ENCODE results near the gene RSF1.
A peak's percentile ranks its signal among the peaks of the same experiment; 100 is the strongest.
"Not testable (repeated sequence)": the region's sequence is repeated elsewhere in the genome, so short reads cannot be mapped to it uniquely, and the experiment has no call there.

The RSF1 gene

GRCh38 chr11:77820565-77821348 is at the start of gene RSF1, which contains the start of gene AAMDC:
RSF1 (minus strand) TSS chr11:77820722; CDS start chr11:77820714, 8 bp downstream.
AAMDC (plus strand) TSS chr11:77821144; CDS start chr11:77842497, 21,353 bp downstream.
- DNase-seq (ENCODE audit: low read depth, low spot score), result peak; percentile 94

GRCh38 chr11:77868744-77869143 is 48.2 kb upstream of the RSF1 start:
- no peak for DNase-seq (ENCODE audit: low read depth, low spot score)

- no peak for DNase-seq (ENCODE audit: low read depth, low spot score)
Observed at GRCh38 chr11:77866336-77866735, 45.8 kb upstream of the RSF1 start.

GRCh38 chr11:77865805-77866204 is 45.3 kb upstream of the RSF1 start:
- no peak for DNase-seq (ENCODE audit: low read depth, low spot score)

GRCh38 chr11:77861444-77861843 is 40.9 kb upstream of the RSF1 start:
- not testable (repeated sequence) for DNase-seq (ENCODE audit: low read depth, low spot score)

- not testable (repeated sequence) for DNase-seq (ENCODE audit: low read depth, low spot score)
Observed at GRCh38 chr11:77857906-77858457, 37.5 kb upstream of the RSF1 start.

GRCh38 chr11:77854838-77855237 is 34.3 kb upstream of the RSF1 start:
- DNase-seq (ENCODE audit: low read depth, low spot score), result no peak

- no peak for DNase-seq (ENCODE audit: low read depth, low spot score)
Observed at GRCh38 chr11:77851503-77851902, 31.0 kb upstream of the RSF1 start.

GRCh38 chr11:77843700-77844099 is 23.2 kb upstream of the RSF1 start:
- DNase-seq (ENCODE audit: low read depth, low spot score), result not testable (repeated sequence)

- no peak for DNase-seq (ENCODE audit: low read depth, low spot score)
Observed at GRCh38 chr11:77842441-77843121, 22.1 kb upstream of the RSF1 start.

GRCh38 chr11:77833302-77833701 is 12.8 kb upstream of the RSF1 start:
- DNase-seq (ENCODE audit: low read depth, low spot score), result no peak

GRCh38 chr11:77828926-77829325 is 8.4 kb upstream of the RSF1 start:
- no peak for DNase-seq (ENCODE audit: low read depth, low spot score)

- DNase-seq (ENCODE audit: low read depth, low spot score), result no peak
Observed at GRCh38 chr11:77823775-77824174, 3.3 kb upstream of the RSF1 start.

- DNase-seq (ENCODE audit: low read depth, low spot score), result not testable (repeated sequence)
Observed at GRCh38 chr11:77822126-77822525, 1.6 kb upstream of the RSF1 start.

- no peak for DNase-seq (ENCODE audit: low read depth, low spot score)
Observed at GRCh38 chr11:77821349-77821851, 878 bp upstream of the RSF1 start.

GRCh38 chr11:77819921-77820564 is 479 bp downstream of the RSF1 start:
- no peak for DNase-seq (ENCODE audit: low read depth, low spot score)

- DNase-seq (ENCODE audit: low read depth, low spot score), result peak; percentile 61
Observed at GRCh38 chr11:77819411-77819920, 1.1 kb downstream of the RSF1 start.

- no peak for DNase-seq (ENCODE audit: low read depth, low spot score)
Observed at GRCh38 chr11:77815459-77815858, 5.1 kb downstream of the RSF1 start.

- DNase-seq (ENCODE audit: low read depth, low spot score), result no peak
Observed at GRCh38 chr11:77814848-77815247, 5.7 kb downstream of the RSF1 start.

- no peak for DNase-seq (ENCODE audit: low read depth, low spot score)
Observed at GRCh38 chr11:77813256-77813655, 7.3 kb downstream of the RSF1 start.

GRCh38 chr11:77806993-77807392 is 13.5 kb downstream of the RSF1 start:
- DNase-seq (ENCODE audit: low read depth, low spot score), result no peak

- DNase-seq (ENCODE audit: low read depth, low spot score), result no peak
Observed at GRCh38 chr11:77806415-77806814, 14.1 kb downstream of the RSF1 start.

Measured in activated naive CD8-positive, alpha-beta T cell treated with anti-CD3 and anti-CD28 coated beads, Interleukin-2, amount 50 U/mL, for 16 hours (primary cell).